CD4-positive, alpha-beta memory T cell (primary cell): ENCODE data around the gene TOMM40L. TPM values are rescaled to one million over a fixed set of nuclear protein-coding genes. Genes with fewer than 3 reads are reported as not detected.
A peak's percentile ranks its signal among the peaks of the same experiment; 100 is the strongest.
"Not testable (repeated sequence)": the region's sequence is repeated elsewhere in the genome, so short reads cannot be mapped to it uniquely, and the experiment has no call there.

Experiments
- CTCF ChIA-PET: fragments of 350-600 bp; sonication (Branson Sonifier 250); formaldehyde crosslinking; loops from one replicate; lab custom pipeline; 2021; ENCODE audit warnings: inconsistent platforms; ENCODE audit not compliant: partially characterized antibody; lab: Charles Lee
- POLR2A ChIA-PET: fragments of 350-600 bp; sonication (Branson Sonifier 250); formaldehyde crosslinking; loops from one replicate; lab custom pipeline; 2021; ENCODE audit not compliant: partially characterized antibody; lab: Charles Lee
- DNase-seq, 5 donors: peaks; one replicate each; pipeline versions ENCODE4 v3.0.0 to v3.0.0-alpha.2; 2020 to 2022; ENCODE audit warnings: mixed read lengths in 1 of 5
- H3K27ac ChIP-seq: one replicate; pipeline ENCODE4 v1.7.0; 2013; ENCODE audit warnings: low read depth, low read length
- H3K27me3 ChIP-seq: 2 replicates; pipeline ENCODE4 v1.7.0; 2013; ENCODE audit warnings: mild to moderate bottlenecking, low read length, moderate library complexity; ENCODE audit not compliant: insufficient read depth
- H3K36me3 ChIP-seq: 2 replicates; pipeline ENCODE4 v1.7.0; 2013; ENCODE audit warnings: mild to moderate bottlenecking, low read length, moderate library complexity; ENCODE audit not compliant: insufficient read depth
- H3K4me1 ChIP-seq: 2 replicates; pipeline ENCODE4 v1.7.0; 2013; ENCODE audit warnings: mild to moderate bottlenecking, low read length, moderate library complexity; ENCODE audit not compliant: insufficient read depth
- H3K4me3 ChIP-seq, 2 donors: one replicate each; pipeline ENCODE4 v1.7.0; 2013; ENCODE audit warnings: low read length in 2 of 2, mild to moderate bottlenecking in 1 of 2
- H3K9me3 ChIP-seq, 2 donors: one replicate each; pipeline ENCODE4 v1.7.0; 2013; ENCODE audit warnings: low read length in 2 of 2, control low read depth in 1 of 2; ENCODE audit not compliant: control insufficient read depth in 1 of 2
- H3K27ac Mint-ChIP-seq, 7 donors: one replicate each; pipeline ENCODE4 v1.8.0; 2020 to 2021; ENCODE audit warnings: mixed read lengths in 7 of 7, mild to moderate bottlenecking in 6 of 7, inconsistent platforms in 3 of 7, moderate library complexity in 3 of 7
- H3K27me3 Mint-ChIP-seq, 2 donors: one replicate each; pipeline ENCODE4 v1.8.0; 2020 to 2021; ENCODE audit warnings: mixed read lengths in 2 of 2
- H3K36me3 Mint-ChIP-seq, 2 donors: one replicate each; pipeline ENCODE4 v1.8.0; 2020 to 2021; ENCODE audit warnings: mixed read lengths in 2 of 2, inconsistent platforms in 1 of 2, mild to moderate bottlenecking in 1 of 2
- H3K4me1 Mint-ChIP-seq, 4 donors: one replicate each; pipeline ENCODE4 v1.8.0; 2020 to 2021; ENCODE audit warnings: mixed read lengths in 4 of 4, mild to moderate bottlenecking in 1 of 4
- H3K4me3 Mint-ChIP-seq, 8 donors: one replicate each; pipeline ENCODE4 v1.8.0; 2020 to 2021; ENCODE audit warnings: mixed read lengths in 8 of 8, mild to moderate bottlenecking in 7 of 8, moderate library complexity in 6 of 8, inconsistent platforms in 3 of 8
- H3K9me3 Mint-ChIP-seq, 8 donors: one replicate each; pipeline ENCODE4 v1.8.0; 2020 to 2021; ENCODE audit warnings: mixed read lengths in 8 of 8, mild to moderate bottlenecking in 5 of 8, inconsistent platforms in 3 of 8, moderate library complexity in 1 of 8
- intact Hi-C: fragments of 100-400 bp; cut with micrococcal nuclease; formaldehyde crosslinking; loops from one replicate; pipeline ENCODE4 v1.15.1; 2023
- polyA plus RNA-seq, 2 donors: library from polyadenylated mRNA; unstranded; fragments of 300-500 nt; fragmentation: Illumina TruSeq; gene quantifications; one replicate each; pipeline ENCODE4 v1.2.3, GENCODE V29; 2021
- total RNA-seq, 2 experiments: library from RNA; stranded (reverse); gene quantifications; one replicate each; pipeline ENCODE4 v1.2.3, GENCODE V29; 2021

The TOMM40L gene
- total and polyA plus RNA-seq, 4 experiments from 2014 or later: 2.9 to 8.8 (median 7.5) TPM

DNA sequence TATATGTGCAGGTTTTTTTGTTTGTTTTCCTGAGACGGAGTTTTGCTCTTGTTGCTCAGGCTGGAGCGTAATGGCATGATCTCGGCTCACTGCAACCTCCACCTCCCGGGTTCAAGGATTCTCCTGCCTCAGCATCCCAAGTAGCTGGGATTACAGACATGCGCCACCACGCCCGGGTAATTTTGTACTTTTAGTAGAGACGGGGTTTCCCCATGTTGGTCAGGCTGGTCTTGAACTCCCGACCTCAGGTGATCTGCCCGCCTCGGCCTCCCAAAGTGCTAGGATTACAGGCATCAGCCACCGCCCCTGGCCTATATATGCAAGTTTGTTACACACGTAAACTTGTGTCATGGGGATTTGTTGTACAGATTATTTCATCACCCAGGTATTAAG, 1.2 kb upstream of the TOMM40L start:
- H3K36me3 Mint-ChIP-seq: peaks cover 4 to 23% of the 10 kb centered on the region in 2 donors
- H3K27ac ChIP-seq, H3K9me3 Mint-ChIP-seq, H3K9me3 ChIP-seq, H3K27me3 ChIP-seq, H3K27me3 Mint-ChIP-seq, H3K4me3 ChIP-seq, DNase-seq, H3K4me3 Mint-ChIP-seq: not testable (repeated sequence)
- H3K4me1 Mint-ChIP-seq: peaks cover 20 to 37% (median 29%) of the 10 kb centered on the region in 4 donors
- peak overlapping the region in 1 of 7 donors; percentile 17 for H3K27ac Mint-ChIP-seq
- intact Hi-C loops: loop anchor here (1.0 to 10.0 kb wide), 9 partner anchors 14 to 520 kb away; partner anchors contain the start of genes B4GALT3, CFAP126, DEDD and DUSP12
- H3K36me3 ChIP-seq: peaks cover 16% of the 10 kb centered on the region
- ChIA-PET CTCF (interaction anchor here (1.1 to 13.2 kb wide), 14 partner anchors 8 to 160 kb away, joined by 3 to 245 read pairs (median 46); partner anchors contain the start of genes ADAMTS4, CFAP126, FCER1G and NDUFS2), POLR2A (interaction anchor here (0.7 to 5.1 kb wide), 11 partner anchors 13 to 165 kb away, joined by 3 to 112 read pairs (median 16); partner anchors contain the start of genes NDUFS2, PPOX and UFC1)
- H3K4me1 ChIP-seq: peaks cover 28% of the 10 kb centered on the region

DNA sequence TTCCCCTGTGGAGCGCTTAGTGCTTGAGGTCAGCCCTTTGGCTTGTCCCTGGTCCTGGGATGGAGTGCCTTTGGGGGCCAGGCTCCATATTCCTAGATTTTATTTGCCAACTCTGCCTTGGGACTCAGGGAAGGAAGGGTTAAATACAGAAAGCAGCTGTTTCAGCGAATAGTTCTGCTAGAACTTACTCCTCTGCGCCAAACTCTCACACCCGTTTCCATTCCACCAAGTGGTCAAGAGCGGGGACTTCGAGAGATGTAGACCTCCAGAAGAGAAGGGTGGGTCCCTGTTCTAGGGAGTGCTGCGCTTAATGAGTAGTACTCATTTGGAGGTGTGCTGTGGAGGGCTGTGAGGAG, 704 bp upstream of the TOMM40L start:
- Mint-ChIP-seq H3K36me3 (peaks cover 4 to 24% of the 10 kb centered on the region in 2 donors), H3K27me3 (no peaks in the 10 kb centered on the region), H3K27ac (peak overlapping the region; percentile 83 to 98 (median 97)), H3K4me1 (peaks cover 20 to 37% (median 29%) of the 10 kb centered on the region in 4 donors), H3K4me3 (peak overlapping the region in 3 of 8 donors; percentile 96 to 100 (median 99)), H3K9me3 (no peaks in the 10 kb centered on the region)
- intact Hi-C loops: loop anchor here (1.0 to 10.0 kb wide), 9 partner anchors 15 to 520 kb away; partner anchors contain the start of genes B4GALT3, CFAP126, DEDD and DUSP12
- Histone ChIP-seq H3K4me3 (no peak overlapping the region), H3K9me3 (no peaks in the 10 kb centered on the region), H3K27me3 (no peaks in the 10 kb centered on the region), H3K4me1 (peaks cover 28% of the 10 kb centered on the region), H3K27ac (peak overlapping the region; percentile 39), H3K36me3 (peaks cover 20% of the 10 kb centered on the region)
- ChIA-PET CTCF (interaction anchor here (0.7 to 13.2 kb wide), 31 partner anchors 9 to 228 kb away, joined by 3 to 245 read pairs (median 8); partner anchors contain the start of genes ADAMTS4, ARHGAP30, B4GALT3 and CFAP126), POLR2A (interaction anchor here (0.6 to 5.1 kb wide), 28 partner anchors 8 to 175 kb away, joined by 3 to 112 read pairs (median 7); partner anchors contain the start of genes ARHGAP30, CFAP126, DEDD and FCER1G)
- peak in 1 of 5 donors; percentile 41 for DNase-seq

DNA sequence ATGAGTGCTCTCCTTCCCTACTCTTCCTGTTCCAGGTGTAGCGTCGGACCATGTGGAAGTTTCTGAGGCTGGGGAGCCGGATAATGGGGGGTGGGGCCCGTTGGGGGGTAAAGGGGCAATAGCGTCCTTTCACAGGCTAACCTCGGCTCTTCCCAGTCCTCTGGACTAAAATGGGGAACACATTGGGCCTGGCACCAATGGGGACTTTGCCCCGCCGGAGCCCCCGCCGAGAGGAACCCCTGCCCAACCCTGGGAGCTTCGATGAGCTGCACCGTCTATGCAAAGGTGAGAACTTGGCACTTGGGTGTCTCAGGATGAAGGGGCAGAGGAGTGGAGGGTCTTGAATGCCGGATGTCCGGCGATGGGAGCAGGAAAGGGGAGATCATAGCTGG, 456 bp downstream of the TOMM40L start:
- no peaks in the 10 kb centered on the region for H3K27me3 ChIP-seq
- DNase-seq: peak in 1 of 5 donors; percentile 4
- intact Hi-C loops: loop anchor here (2.0 to 10.0 kb wide), 3 partner anchors 88 to 518 kb away; partner anchors contain the start of genes CFAP126, DUSP12 and SDHC
- peak overlapping the region; percentile 63 for H3K27ac ChIP-seq
- CTCF ChIA-PET: interaction anchor here (0.7 to 13.2 kb wide), 33 partner anchors 10 to 229 kb away, joined by 3 to 245 read pairs (median 8); partner anchors contain the start of genes ADAMTS4, B4GALT3, CFAP126 and DEDD
- H3K36me3 ChIP-seq: peaks cover 24% of the 10 kb centered on the region
- H3K27me3 Mint-ChIP-seq: no peaks in the 10 kb centered on the region
- H3K9me3 Mint-ChIP-seq: no peaks in the 10 kb centered on the region
- H3K4me1 ChIP-seq: peaks cover 28% of the 10 kb centered on the region
- peaks cover 20 to 37% (median 29%) of the 10 kb centered on the region in 4 donors for H3K4me1 Mint-ChIP-seq
- peak overlapping the region; percentile 67 to 91 for H3K4me3 ChIP-seq
- H3K36me3 Mint-ChIP-seq: peaks cover 4 to 32% of the 10 kb centered on the region in 2 donors
- peak overlapping the region; percentile 89 to 98 (median 97) for H3K27ac Mint-ChIP-seq
- POLR2A ChIA-PET: interaction anchor here (0.6 to 5.1 kb wide), 24 partner anchors 11 to 181 kb away, joined by 3 to 112 read pairs (median 8); partner anchors contain the start of genes ARHGAP30, DEDD, FCER1G and NDUFS2
- no peaks in the 10 kb centered on the region for H3K9me3 ChIP-seq
- H3K4me3 Mint-ChIP-seq: peak overlapping the region; percentile 96 to 100 (median 98)

DNA sequence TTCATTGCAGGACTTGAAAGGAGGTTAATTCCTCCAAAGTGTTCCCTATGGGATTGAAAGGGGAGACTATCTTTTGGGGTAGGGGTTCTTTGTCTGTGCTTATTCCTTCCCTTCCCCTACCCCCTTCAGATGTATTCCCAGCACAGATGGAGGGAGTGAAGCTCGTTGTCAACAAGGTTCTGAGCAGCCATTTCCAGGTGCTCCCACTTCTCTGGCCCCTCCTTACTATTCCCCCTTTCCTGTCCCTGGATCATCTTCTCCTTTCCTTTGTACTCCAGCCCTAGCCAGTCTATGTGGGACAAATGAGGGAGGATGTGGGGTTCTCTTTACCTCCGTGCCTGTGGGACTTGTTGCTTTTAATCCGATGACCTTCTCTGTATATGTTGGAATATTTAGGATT, 899 bp downstream of the TOMM40L start:
- Mint-ChIP-seq H3K27me3 (no peaks in the 10 kb centered on the region), H3K27ac (peak overlapping the region in 5 of 7 donors; percentile 25 to 96 (median 90)), H3K4me1 (peaks cover 20 to 37% (median 29%) of the 10 kb centered on the region in 4 donors), H3K9me3 (no peaks in the 10 kb centered on the region), H3K36me3 (peaks cover 4 to 32% of the 10 kb centered on the region in 2 donors), H3K4me3 (peak overlapping the region; percentile 67 to 100 (median 98))
- intact Hi-C loops: loop anchor here (1.0 to 10.0 kb wide), 6 partner anchors 65 to 518 kb away; partner anchors contain the start of genes CFAP126, DUSP12 and SDHC
- DNase-seq: no peak
- Histone ChIP-seq H3K9me3 (no peaks in the 10 kb centered on the region), H3K36me3 (peaks cover 24% of the 10 kb centered on the region), H3K27ac (peak overlapping the region; percentile 63), H3K4me3 (peak overlapping the region; percentile 67 to 91), H3K4me1 (peaks cover 28% of the 10 kb centered on the region), H3K27me3 (no peaks in the 10 kb centered on the region)
- ChIA-PET CTCF (interaction anchor here (1.3 to 13.2 kb wide), 17 partner anchors 10 to 171 kb away, joined by 3 to 245 read pairs (median 40); partner anchors contain the start of genes CFAP126, DEDD, FCER1G and NDUFS2), POLR2A (interaction anchor here (1.2 to 5.1 kb wide), 10 partner anchors 24 to 181 kb away, joined by 3 to 112 read pairs (median 13); partner anchors contain the start of genes DEDD, NDUFS2, UFC1 and USF1)

DNA sequence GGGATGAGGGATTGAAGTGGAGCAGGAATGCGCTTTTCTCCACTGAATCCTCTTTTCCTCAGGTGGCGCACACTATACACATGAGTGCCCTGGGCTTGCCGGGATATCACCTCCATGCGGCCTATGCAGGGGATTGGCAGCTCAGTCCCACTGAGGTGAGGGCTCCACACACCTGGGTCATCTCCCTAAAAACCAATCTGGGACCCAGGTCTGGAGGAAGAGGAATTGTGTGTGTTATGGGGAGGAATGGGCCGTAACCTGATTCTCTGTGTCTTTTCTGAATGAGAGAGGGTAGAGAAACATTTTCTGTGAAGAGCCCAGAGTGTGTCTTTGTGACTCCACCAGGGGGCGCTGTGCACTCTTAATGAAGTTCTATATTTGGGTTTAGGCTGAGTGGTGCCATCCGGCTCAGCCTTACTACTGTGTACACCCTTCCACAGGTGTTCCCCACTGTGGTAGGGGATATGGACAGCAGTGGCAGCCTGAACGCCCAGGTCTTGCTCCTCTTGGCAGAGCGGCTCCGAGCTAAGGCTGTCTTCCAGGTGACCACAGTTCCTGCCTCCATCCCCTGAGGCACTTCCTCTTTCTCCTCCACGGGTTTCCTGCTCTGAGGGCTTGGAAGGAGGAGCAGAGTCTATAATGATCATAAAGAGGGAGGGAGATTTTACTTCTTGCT, 1.5 kb downstream of the TOMM40L start:
- Histone ChIP-seq H3K27me3 (no peaks in the 10 kb centered on the region), H3K9me3 (no peaks in the 10 kb centered on the region), H3K27ac (peak overlapping the region; percentile 63), H3K4me3 (peak overlapping the region in 1 of 2 donors; percentile 32), H3K36me3 (peaks cover 24% of the 10 kb centered on the region), H3K4me1 (peaks cover 28% of the 10 kb centered on the region)
- Mint-ChIP-seq H3K27me3 (no peaks in the 10 kb centered on the region), H3K36me3 (peaks cover 4 to 32% of the 10 kb centered on the region in 2 donors), H3K9me3 (no peaks in the 10 kb centered on the region), H3K4me1 (peaks cover 20 to 37% (median 29%) of the 10 kb centered on the region in 4 donors), H3K27ac (peak overlapping the region; percentile 4 to 96 (median 68)), H3K4me3 (peak overlapping the region; percentile 66 to 100 (median 98))
- ChIA-PET CTCF (interaction anchor here (1.4 to 13.2 kb wide), 15 partner anchors 11 to 170 kb away, joined by 3 to 245 read pairs (median 42); partner anchors contain the start of genes CFAP126, DEDD, FCER1G and NDUFS2), POLR2A (interaction anchor here (0.7 to 5.1 kb wide), 9 partner anchors 24 to 109 kb away, joined by 3 to 112 read pairs (median 8); partner anchors contain the start of genes NDUFS2, SDHC and UFC1)
- intact Hi-C loops: loop anchor here (1.0 to 10.0 kb wide), 6 partner anchors 64 to 517 kb away; partner anchors contain the start of genes CFAP126, DUSP12 and SDHC
- peak; percentile 82 to 86 (median 83) for DNase-seq

DNA sequence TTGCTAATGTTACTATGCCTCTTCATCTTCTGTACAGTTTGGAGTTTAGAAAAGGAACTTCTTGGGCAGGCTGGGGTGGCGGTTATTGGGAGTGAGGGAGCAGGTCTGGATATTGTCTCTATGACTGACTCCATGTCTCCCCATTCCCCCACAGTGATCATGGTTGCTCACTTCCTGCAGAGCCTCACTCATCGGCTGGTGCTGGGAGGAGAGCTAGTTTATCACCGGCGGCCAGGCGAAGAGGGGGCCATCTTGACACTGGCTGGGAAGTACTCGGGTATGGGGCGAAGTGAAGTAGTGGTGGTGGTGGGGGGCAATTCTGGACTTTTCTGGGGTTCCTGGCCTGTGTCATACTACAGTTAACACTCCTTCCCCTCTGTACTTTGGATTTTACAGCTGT, 2.2 kb downstream of the TOMM40L start:
- intact Hi-C loops: loop anchor here (5.0 to 10.0 kb wide), 2 partner anchors 139 to 517 kb away; partner anchors contain the start of genes CFAP126 and DUSP12
- no peak overlapping the region for H3K4me3 ChIP-seq

More for the DNA sequence above, 2.2 kb downstream of the TOMM40L start:
- peaks cover 24% of the 10 kb centered on the region for H3K36me3 ChIP-seq
- ChIA-PET CTCF (interaction anchor here (0.5 to 13.2 kb wide), 13 partner anchors 12 to 157 kb away, joined by 4 to 245 read pairs (median 52); partner anchors contain the start of genes FCER1G, NDUFS2, PPOX and SDHC), POLR2A (interaction anchor here (0.7 to 5.1 kb wide), 6 partner anchors 25 to 109 kb away, joined by 3 to 112 read pairs (median 4); partner anchors contain the start of genes NDUFS2 and SDHC)
- H3K9me3 Mint-ChIP-seq: no peaks in the 10 kb centered on the region
- H3K9me3 ChIP-seq: no peaks in the 10 kb centered on the region
- peak overlapping the region; percentile 63 for H3K27ac ChIP-seq
- H3K36me3 Mint-ChIP-seq: peaks cover 4 to 32% of the 10 kb centered on the region in 2 donors
- no peak for DNase-seq
- H3K4me1 Mint-ChIP-seq: peaks cover 20 to 37% (median 29%) of the 10 kb centered on the region in 4 donors
- H3K4me1 ChIP-seq: peaks cover 28% of the 10 kb centered on the region
- H3K27ac Mint-ChIP-seq: peak overlapping the region; percentile 4 to 96 (median 68)
- no peaks in the 10 kb centered on the region for H3K27me3 ChIP-seq
- peak overlapping the region in 7 of 8 donors; percentile 9 to 100 (median 67) for H3K4me3 Mint-ChIP-seq
- H3K27me3 Mint-ChIP-seq: no peaks in the 10 kb centered on the region
